Stimulated activated CD8-positive, alpha-beta memory T cell treated with anti-CD3 and anti-CD28 coated beads, Interleukin-15, amount 100 ng/mL, for 48 hours (primary cell): ENCODE results near the gene POR.
A peak's percentile ranks its signal among the peaks of the same experiment; 100 is the strongest.

Experiments used
- DNase-seq, 2 donors: peaks; one replicate each; pipeline ENCODE4 v3.0.0-alpha.2; 2020; ENCODE audit warnings: low read depth in 2 of 2

POR gene

DNA sequence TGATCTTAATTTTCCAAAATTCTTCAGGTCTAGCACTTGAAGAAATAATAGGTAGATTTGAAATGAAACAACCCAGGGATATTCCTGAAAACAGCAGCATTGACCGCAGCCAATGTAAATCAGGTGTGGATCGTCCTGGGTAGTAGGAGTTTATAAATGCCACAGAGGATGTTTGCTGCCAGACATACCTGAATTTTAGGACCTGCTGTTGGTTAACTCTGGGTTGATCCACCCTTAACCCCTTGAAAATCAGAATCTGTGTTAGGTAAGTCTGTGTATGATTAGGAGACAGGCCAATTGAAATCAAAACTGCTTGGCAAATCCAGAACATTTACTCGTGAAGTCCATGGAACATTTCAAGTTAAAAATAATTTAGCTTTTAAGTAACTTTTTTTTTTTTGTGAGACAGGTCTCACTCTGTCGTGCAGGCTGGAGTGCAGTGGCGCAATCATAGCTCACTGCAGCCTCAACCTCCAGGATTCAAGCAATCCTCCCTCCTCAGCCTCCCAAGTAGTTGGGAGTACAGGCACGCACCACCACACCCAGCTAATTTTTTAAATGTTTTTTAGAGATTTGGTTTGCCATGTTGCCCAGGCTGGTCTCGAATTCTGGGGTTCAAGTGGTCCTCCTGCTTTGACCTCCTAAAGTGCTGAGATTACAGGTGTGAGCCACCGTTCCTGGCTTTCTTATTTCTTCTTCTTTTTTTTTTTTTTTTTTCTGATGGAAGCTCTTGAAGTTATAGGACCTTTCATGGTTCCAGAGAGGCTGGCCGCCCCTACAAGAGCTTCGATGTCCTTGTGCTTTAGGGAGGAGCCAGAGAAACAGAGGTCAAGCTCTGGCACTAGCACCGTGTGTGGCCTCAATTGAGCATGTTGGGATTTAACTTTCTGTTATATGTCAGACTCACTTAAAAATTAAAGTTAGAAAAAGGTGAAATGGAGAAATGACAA lies 2.0 kb downstream of the POR start:
- no peak for DNase-seq

DNA sequence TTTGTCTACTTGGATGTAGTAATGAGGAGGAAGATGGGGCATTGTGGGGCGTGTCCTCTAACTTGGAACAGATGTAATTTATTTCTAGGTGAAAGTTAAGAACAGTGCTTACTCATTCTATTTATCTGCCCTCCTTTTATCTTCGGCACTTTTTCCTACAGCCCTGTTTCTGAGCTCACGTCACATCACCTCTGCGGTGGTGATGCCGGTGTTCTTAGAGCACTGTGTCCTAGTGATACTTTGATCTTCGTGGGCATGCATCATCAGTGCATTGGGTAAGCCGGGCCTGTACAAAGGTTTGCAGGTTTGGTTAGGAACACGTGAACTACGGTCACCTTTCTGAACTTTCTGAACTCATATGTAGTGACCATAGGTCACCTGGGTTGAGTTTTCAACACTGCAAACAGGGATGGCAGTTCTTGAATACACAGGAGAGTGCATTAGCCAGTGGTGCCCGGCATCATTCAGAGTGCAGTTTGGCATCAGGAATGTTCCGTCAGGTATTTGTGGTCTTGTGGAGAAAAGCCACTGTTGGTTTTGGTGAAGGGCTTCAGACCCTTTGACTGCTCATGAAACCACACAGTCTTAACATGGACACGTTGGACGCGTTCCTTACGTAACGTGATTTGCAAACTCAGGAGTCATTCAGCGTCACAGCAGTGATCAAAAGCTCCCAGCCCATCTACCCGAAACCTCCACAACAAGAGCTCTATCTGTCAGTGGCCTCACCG lies 5.6 kb downstream of the POR start:
- DNase-seq = peak in 1 of 2 donors; percentile 22

DNA sequence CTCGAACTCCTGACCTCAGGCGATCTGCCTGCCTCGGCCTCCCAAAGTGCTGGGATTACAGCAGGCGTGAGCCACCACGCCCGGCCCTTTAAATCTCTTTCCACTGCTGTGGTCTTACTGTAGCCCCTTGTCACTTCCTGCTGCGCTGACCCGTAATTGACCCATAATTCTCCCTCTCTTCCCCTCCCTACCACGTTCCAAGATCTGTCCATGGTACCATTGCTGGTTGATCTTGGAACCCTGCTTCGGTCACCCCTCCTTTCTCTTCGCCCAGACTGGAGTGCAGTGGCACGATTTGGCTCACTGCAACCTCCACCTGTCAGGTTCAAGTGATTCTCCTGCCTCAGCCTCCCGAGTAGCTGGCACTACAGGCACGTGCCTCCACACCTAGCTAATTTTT lies 6.5 kb downstream of the POR start:
- no peak for DNase-seq

DNA sequence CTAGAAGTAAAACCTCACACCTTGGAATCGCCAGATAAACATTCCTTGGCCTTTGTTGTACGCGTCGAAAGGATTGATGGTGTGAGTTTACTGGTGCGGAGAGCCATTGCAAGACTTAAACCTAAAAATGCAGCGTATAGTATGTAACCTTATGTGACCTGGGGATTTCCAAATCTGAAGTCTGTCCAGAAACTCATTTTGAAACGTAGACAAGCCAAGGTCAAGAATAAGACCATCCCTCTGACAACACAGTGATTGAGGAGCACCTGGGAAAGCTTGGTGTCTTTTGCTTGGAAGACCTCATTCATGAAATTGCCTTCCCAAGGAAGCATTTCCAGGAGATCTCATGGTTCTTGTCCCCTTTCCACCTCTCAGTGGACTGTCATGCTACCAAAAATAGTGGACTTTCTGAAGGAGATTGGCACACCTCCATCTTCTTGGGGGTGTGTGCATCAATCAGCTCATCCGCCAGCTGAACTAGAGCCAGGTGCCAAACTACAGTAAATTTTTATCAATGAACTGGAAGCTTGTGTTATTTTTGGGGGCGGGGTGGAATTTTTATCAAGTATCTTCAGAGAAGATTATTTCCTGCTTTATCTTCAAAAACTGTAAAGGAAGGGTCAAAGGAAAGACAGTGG lies 8.1 kb downstream of the POR start:
- no peak for DNase-seq

DNA sequence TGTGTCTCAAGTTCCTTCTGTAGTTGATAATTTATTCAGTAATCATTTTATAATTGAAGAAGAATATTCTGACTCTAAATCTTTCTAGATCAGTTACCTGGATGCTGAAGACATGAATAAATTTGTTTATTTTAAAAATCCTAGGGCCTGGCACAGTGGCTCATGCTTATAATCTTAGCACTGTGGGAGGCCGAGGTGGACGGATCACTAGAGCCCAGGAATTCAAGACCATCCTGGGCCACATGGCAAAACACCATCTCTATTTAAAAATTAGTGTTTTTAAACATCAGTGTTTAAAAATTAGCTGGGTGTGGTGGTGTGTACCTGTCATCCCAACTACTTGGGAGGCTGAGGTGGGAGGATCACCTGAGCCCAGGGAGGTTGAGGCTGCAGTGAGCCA lies 9.3 kb downstream of the POR start:
- DNase-seq = no peak

DNA sequence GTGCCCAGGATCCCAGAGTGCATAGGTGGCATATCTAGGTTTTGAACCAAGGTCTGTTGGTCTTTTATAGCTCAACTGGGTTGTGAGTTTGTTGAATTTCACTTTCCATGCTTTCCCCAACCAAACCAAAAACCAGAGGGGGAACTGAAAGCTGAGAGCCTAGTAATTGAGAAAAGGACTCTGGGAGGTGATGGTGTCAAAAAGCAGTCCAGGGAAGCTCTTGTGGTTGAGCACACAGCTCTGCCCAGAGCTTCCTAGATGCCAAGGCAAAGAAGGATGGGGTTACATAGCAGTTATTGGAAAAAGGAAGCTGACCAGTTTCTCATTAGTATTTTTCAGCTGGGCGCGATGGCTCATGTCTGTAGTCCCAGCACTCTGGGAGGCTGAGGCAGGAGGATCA lies 9.9 kb downstream of the POR start:
- DNase-seq = no peak

DNA sequence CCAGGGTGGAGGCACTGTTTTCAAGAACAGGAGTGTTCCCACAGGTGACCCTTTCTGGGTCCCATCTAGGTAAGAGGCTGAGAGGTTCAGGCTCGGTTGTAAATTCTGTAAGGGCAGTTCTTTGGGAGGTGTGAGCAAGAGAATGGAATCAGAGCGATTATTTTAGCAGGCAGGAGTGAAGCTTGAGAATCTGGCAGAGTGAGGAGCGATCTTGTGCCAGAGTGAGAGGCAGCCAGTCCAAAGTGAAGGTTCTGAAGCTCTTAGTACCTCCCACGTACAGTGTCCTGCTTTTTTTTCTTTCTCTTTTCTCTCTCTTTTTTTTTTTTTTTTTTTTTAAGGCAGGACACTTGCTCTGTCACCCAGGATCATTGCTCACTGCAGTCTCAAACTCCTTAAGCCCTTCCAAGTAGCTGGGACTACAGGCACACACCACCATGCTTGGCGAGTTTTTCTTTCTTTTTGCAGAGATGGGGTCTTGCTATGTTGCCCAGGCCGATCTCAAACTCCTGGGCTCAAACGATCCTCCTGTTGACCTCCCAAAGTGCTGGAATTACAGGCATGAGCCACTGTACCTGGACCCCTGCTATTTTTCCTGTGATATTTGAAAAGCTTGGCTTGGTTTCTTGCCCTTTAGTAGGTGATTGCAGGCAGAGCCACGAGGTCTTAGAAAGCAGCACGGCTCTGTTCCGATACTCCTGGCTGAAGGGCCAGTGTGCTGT lies 10.9 kb downstream of the POR start:
- no peak for DNase-seq

DNA sequence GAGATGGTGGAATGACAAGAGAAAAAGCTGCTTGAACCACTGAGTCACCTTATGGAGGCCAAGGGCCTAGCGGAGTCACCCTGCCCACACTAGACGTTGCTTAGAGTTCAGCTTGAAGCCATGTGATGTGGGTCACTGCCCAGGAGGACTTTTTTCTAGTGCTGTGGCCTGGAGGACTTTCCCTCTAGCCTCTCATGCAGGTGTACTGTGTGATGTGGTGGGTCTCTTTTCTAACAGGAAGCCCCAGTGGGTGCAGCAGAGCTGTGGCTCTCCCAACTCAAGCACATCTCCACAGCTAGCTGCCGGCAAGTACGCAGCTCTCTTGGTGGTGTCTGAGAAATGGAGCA lies 13.6 kb downstream of the POR start:
- no peak for DNase-seq

DNA sequence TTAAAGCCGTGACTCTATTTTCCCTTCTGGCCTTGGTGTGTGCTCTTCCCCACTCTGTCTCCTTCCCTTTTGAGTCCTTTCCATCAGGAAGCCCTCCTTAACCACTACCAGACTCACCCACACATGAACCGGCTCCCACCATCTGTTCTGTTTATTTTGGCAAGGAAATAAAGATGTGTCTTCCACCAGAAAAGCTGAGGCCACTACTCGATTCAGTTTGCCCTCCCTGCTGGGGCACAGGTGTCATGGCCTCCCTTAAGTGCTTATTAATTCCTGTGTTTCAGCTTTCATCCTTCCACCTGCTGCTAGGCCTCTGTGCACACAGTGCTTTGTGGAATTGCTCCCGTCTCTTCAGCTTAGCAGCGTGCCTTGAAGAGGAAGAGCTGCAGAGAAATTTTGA lies 16.7 kb downstream of the POR start:
- no peak for DNase-seq

DNA sequence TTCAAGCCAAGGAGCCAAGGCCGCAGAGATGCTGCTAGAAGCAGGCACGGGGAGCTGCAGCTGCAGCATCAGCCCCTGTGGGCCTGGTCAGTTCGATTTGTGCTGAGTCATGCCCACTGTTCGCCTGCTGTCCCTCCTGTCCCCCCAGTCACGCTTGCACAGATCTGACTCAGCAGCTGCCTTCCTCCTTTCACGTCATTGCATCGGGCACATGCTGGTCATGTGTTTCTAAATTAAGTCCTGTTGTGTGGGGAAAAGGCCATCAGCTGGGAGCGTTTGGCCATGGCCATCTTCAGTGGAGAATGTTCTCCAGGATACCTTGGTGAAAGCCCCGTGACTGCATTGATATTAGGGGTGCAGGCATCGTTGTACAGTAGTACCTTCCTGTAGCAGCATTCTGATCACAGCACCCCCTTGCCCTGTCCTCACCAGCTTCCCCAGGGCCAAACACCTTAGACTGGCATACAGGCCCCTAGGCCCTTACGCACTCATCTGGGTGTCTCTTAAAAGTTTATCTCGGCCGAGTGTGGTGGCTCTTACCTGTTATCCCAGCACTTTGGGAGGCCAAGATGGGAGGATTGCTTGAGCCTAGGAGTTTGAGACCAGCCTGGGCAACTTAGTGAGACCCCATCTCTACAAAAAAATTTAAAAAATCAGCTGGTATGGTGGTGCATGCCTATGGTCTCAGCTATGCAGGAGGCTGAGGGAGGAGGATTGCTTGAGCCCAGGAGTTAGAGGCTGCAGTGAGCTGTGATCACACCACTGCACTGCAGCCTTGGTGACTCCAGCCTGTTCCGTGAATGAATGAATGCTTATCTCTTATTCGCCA lies 23.2 kb downstream of the POR start:
- no peak for DNase-seq

DNA sequence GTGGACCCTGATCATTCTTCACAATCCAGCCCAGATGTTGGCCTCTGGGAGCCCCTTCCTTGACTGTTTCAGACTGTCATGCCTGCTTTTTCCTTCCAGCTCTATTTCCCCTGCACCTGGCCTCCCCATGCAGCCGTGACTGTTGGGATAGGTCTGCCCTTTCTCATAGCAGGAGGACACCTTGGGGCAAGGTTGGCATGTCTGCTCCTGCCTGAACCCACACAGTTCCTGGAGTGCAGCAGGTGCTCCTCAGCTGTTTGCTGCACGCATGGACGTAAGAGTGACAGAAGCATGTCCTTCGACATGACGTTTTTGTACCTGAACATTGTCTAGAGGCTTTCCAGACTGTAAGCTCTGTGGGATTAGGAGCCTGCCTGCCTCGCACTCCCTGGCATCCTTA lies 24.0 kb downstream of the POR start:
- no peak for DNase-seq

DNA sequence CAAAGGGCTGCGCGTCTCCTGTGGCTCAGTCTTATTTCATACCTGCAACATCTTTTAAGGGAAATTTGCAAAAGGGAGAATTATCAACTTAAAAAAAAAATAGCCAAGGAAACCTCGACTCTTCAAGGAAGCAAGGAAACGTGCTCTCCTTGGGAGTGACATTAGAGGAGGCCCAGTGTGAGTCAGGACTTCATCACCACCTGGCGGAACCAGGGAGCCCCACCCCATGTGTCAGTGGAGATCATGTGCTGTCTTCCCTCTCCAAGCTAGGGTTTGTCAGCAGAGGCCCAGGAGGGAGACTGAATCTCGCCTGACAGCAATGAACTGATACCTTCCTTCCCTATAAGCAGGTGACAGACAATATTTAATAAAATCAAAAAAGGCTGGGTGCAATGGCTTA lies 28.9 kb downstream of the POR start:
- no peak for DNase-seq

DNA sequence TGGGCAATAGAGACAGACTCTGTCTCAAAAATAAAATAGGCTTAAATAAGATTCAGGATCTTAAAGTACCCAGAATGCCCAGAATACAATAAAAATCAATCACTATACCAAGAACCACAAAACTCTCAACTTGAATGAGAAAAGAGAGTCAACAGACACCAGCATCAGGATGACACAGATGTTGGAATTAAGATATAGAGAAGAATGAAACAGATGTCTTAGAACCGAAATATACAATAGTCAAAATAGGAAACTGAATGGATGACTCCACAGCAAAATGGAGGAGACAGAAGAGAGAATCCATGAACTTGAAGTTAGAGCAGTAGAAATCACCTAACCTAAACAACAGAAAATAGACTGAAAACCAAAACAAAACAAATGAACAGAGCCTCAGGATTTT lies 29.6 kb downstream of the POR start:
- no peak for DNase-seq

DNA sequence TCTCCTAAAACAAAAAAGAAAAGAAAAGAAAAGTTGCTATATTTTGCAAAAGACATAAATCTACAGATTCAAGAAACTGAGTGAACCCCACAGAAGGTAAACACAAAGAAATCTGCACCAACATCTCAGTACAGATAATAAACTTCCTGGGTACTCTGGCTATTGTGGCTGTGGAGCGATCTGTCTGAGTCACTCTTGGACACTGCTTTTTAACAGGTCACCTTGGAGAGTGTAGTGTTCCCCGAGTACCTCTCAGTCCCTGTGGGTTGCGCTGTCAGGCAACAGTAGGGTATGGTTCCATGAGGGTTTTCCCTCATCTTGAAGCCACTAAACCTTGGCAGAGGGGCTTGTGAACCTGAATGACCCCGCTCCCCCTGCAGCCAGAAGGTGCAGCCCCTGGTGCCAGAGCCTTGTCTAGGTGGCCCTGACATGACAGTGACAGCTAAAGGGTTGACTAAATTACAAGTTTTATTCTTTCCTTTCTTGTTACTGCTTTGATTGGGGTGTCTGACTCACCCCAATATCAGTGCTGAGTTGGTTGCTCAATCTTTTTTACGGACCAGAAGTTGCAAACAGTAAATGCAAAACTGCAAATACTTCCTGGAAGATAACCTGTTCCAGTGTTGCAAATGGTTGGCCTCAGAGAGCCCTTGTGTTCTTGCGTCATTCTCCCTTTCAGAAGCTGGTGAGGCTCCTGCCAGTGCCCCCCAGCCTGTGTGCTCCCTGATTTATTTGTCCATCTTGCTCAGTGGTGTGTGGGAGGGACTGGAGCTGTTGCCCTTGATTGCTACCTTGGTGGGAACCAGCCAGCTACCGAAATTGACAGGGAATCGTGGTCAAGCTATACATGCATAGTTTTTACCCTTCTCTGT lies 30.6 kb downstream of the POR start:
- no peak for DNase-seq

DNA sequence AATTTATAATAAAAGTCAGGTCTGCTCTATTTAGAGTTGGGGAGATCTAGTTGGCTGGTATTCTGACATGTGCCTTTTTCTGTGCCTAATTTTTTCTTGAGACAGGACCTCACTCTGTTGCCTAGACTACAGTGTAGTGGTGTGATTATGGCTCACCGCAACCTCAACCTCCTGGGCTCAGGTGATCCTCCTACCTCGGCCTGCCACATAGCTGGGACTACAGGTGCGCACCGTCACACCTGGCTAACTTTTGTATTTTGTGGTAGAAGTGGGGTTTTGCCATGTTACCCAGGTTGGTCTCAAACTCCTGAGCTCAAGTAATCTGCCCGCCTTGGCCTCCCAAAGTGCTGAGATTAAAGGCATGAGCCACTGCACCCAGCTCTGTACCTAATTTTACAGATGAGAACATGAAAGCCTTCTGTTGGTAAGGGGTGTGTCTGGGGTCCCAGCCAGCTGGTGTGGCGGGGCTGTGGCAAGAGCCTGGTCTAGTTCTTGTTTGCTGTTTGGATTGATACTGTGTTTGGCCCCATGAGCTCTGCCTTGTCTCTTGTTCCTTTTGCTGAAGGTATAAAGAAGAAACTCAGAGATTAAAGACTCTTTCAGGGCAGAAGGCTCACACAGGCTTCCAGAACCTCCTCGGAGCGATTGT lies 31.4 kb downstream of the POR start:
- DNase-seq = no peak

DNA sequence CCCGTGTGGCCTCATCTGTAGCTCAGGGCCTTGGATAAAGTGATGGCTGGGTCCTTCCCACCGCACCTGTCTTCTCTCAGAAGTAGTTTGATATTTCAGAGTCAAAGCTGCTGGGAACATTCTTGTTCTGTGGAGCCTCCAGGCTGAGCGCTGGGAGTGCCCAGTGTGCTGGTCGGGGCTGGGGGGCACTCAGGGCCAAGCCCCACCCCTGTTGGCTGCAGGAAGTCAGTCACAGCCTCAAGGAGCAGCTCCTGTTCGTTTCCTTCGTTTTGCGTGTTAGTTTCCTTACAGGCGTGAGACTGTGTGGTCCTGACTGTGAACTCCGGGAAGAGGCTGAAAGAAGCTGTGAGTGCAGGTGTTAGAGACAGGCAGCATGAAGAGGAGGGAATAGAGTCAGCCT lies 33.2 kb downstream of the POR start:
- no peak for DNase-seq

DNA sequence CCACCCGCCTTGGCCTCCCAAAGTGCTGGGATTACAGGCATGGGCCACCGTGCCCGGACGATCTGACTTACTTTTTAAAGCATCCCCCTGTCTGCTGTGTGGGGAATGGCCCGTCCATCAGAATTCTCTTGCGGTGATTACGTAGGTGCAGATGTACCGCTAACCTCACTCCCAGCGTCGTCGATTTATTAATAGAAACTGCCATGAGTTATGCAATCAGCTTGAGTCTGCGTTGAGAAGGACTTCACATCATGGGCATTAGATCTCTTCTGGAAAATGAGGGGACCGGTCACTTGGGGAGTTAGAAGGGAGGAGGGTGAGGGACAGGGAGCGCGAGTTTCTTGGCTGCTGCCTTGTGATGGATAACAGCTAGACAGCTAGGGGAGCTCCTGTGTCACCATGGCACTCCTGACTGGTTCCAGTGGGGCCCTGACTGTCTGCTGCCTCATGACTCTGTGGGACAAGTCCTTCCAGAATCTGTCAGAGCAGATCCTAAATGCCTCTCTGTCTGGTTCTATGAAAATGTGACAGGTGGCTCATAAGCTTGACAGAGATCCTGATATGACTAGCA lies 35.2 kb downstream of the POR start:
- no peak for DNase-seq

DNA sequence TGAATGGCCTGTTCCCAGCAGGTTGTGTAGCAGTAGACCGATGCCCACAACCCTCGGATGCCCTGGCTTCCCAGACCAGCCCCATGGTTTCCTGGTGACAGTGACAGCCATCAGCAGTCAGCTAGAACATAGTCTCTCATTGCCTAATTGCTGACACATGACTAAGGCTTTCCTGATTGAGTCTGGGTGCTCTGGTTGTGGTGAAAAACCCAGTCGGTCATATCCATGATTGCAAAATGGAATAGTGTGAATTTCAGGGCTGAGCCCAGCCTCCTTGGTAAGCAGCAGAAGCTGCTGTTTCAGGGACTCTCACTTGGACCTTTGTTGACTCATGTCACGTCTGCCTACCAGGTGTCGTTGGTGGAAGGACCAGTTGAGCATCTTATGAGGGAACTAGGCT lies 36.6 kb downstream of the POR start:
- no peak for DNase-seq

DNA sequence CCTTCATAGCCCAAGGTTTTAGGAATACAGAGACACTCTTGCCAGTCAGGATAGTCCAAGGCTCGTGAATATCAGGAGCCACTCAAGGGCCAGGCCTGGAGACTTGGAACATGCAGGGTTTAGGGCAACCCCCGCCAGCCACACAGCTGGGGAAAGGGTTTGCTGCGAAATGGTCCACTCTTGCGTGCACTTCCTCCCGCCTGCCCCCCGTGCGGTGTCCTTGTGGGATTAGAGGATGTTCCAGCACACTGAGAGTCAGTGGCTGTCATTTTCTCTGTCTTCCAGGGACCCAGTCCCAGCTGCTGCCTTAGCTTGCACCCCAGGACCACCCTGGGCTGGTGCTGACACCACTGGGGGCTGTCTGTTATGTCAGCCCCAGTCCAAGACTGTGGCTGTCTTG lies 38.5 kb downstream of the POR start:
- DNase-seq = no peak
